HFF-Myc (cell line): ENCODE data around the gene POFUT1.

Experiments used
- DNase-seq: peaks from one replicate; pipeline ENCODE4 v3.0.0-alpha.2; 2011; ENCODE audit warnings: low read depth; ENCODE audit errors: extremely low read depth
- H3K4me3 ChIP-seq: replicated peaks from 2 replicates; pipeline ENCODE4 v1.5.1; 2011; ENCODE audit warnings: low read depth, mild to moderate bottlenecking, control low read depth, low read length
- CTCF ChIP-seq: IDR thresholded peaks from 2 replicates; pipeline ENCODE4 v1.5.1; 2012; ENCODE audit warnings: mild to moderate bottlenecking, low read depth, low read length, control low read depth; ENCODE audit errors: missing control alignments

POFUT1 gene

GRCh38 chr20:32179934-32180333 lies 27.7 kb upstream of the POFUT1 start:
- DNase-seq = no peak
- no peak overlapping the region for H3K4me3 ChIP-seq
- no peak for TF ChIP-seq CTCF

GRCh38 chr20:32181606-32182005 lies 26.1 kb upstream of the POFUT1 start:
- TF ChIP-seq CTCF = no peak
- H3K4me3 ChIP-seq = no peak overlapping the region
- DNase-seq = no peak

GRCh38 chr20:32183947-32184635 lies 23.6 kb upstream of the POFUT1 start:
- no peak for TF ChIP-seq CTCF
- DNase-seq = no peak
- H3K4me3 ChIP-seq = no peak overlapping the region

GRCh38 chr20:32184961-32185603 lies 22.6 kb upstream of the POFUT1 start:
- DNase-seq = no peak
- no peak overlapping the region for H3K4me3 ChIP-seq
- TF ChIP-seq CTCF = no peak

- no peak overlapping the region for H3K4me3 ChIP-seq
- no peak for DNase-seq
- TF ChIP-seq CTCF = no peak
Measured at GRCh38 chr20:32186506-32186905, 21.2 kb upstream of the POFUT1 start.

- no peak overlapping the region for H3K4me3 ChIP-seq
- TF ChIP-seq CTCF = no peak
- DNase-seq = no peak
Measured at GRCh38 chr20:32188376-32189122, 19.1 kb upstream of the POFUT1 start.
